HepG2 (cell line): ENCODE measurements around the gene NT5C2.

ENCODE experiments used
- FOXJ3 ChIP-seq: sonication (generic); formaldehyde crosslinking; IDR thresholded peaks from 2 replicates; pipeline ENCODE4 v1.4.0; 2020; ENCODE audit warnings: missing genetic modification reagents, mild to moderate bottlenecking, borderline replicate concordance
- TBX3 ChIP-seq: fragments of 450-650 bp; IDR thresholded peaks from 2 replicates; pipeline ENCODE4 v1.6.1; 2017; ENCODE audit warnings: antibody characterized with exemption, mild to moderate bottlenecking, inconsistent platforms, borderline replicate concordance
- ZNF749 ChIP-seq: sonication (generic); formaldehyde crosslinking; IDR thresholded peaks from 2 replicates; pipeline ENCODE4 v1.8.0; 2022; ENCODE audit warnings: mild to moderate bottlenecking, missing genetic modification reagents, moderate library complexity, borderline replicate concordance

GRCh38 chr10:103078676-103079075 lies 114.4 kb downstream of the NT5C2 start:
- no peak for TF ChIP-seq ZNF749
- no peak for TF ChIP-seq TBX3
- no peak for TF ChIP-seq FOXJ3 (CRISPR knock-in tag)
